Mesendoderm (in vitro differentiated cells): Measurements from ENCODE around the gene NXPH4.

ENCODE experiments used
- DNase-seq: peaks from one replicate; pipeline ENCODE4 v3.0.0; 2013
- H2AK5ac ChIP-seq: 2 replicates; pipeline ENCODE4 v1.6.1; 2013; ENCODE audit warnings: low read length, inconsistent platforms
- H2BK120ac ChIP-seq: 2 replicates; pipeline ENCODE4 v1.6.1; 2013; ENCODE audit warnings: low read depth, mild to moderate bottlenecking, low read length, moderate library complexity, mixed read lengths
- H2BK15ac ChIP-seq: replicated peaks from 2 replicates; pipeline ENCODE4 v1.6.1; 2013; ENCODE audit warnings: low read depth, mild to moderate bottlenecking, moderate library complexity
- H2BK5ac ChIP-seq: 2 replicates; pipeline ENCODE4 v1.6.1; 2013; ENCODE audit warnings: low read length, inconsistent platforms
- H3K18ac ChIP-seq: 2 replicates; pipeline ENCODE4 v1.6.1; 2013; ENCODE audit warnings: mild to moderate bottlenecking, low read length, mixed read lengths
- H3K23ac ChIP-seq: one replicate; pipeline ENCODE4 v1.6.1; 2013; ENCODE audit warnings: low read length
- H3K27ac ChIP-seq: 2 replicates; pipeline ENCODE4 v1.5.1; 2013; ENCODE audit warnings: low read depth, mild to moderate bottlenecking, inconsistent platforms, low read length, moderate library complexity
- H3K27me3 ChIP-seq: 2 replicates; pipeline ENCODE4 v1.6.1; 2013; ENCODE audit warnings: low read length, control low read depth, mild to moderate bottlenecking, inconsistent platforms; ENCODE audit not compliant: insufficient read depth, poor library complexity
- H3K36me3 ChIP-seq: 2 replicates; pipeline ENCODE4 v1.6.1; 2013; ENCODE audit warnings: low read length, inconsistent platforms; ENCODE audit not compliant: control insufficient read depth, insufficient read depth
- H3K4ac ChIP-seq: one replicate; pipeline ENCODE4 v1.6.1; 2013; ENCODE audit warnings: low read depth, mild to moderate bottlenecking, low read length, moderate library complexity
- H3K4me1 ChIP-seq: 2 replicates; pipeline ENCODE4 v1.6.1; 2013; ENCODE audit warnings: low read depth, low read length, inconsistent platforms; ENCODE audit not compliant: control insufficient read depth
- H3K4me2 ChIP-seq: 2 replicates; pipeline ENCODE4 v1.6.1; 2013; ENCODE audit warnings: low read length
- H3K4me3 ChIP-seq: 2 replicates; pipeline ENCODE4 v1.5.1; 2013; ENCODE audit warnings: mild to moderate bottlenecking, low read length
- H3K56ac ChIP-seq: one replicate; pipeline ENCODE4 v1.6.1; 2013; ENCODE audit warnings: low read length
- H3K79me1 ChIP-seq: 2 replicates; pipeline ENCODE4 v1.6.1; 2013; ENCODE audit warnings: low read length, inconsistent platforms
- H3K79me2 ChIP-seq: 2 replicates; pipeline ENCODE4 v1.6.1; 2013; ENCODE audit warnings: mild to moderate bottlenecking, low read length; ENCODE audit not compliant: control insufficient read depth, insufficient read depth
- H3K9ac ChIP-seq: 2 replicates; pipeline ENCODE4 v1.6.1; 2013; ENCODE audit warnings: low read length, inconsistent platforms
- H4K5ac ChIP-seq: one replicate; pipeline ENCODE4 v1.6.1; 2013; ENCODE audit warnings: low read length
- H4K8ac ChIP-seq: one replicate; pipeline ENCODE4 v1.6.1; 2013; ENCODE audit warnings: low read depth, mild to moderate bottlenecking, control low read depth, low read length, moderate library complexity
- WGBS: extraction: QIAGEN DNeasy Blood & Tissue Kit; methylation state at CpG from one replicate; pipeline ENCODE4 v1.1.7; 2013; ENCODE audit warnings: low lambda C conversion rate, missing lambda C conversion rate; ENCODE audit not compliant: insufficient coverage; ENCODE audit errors: extremely low coverage; 5-methylcytosine and 5-hydroxymethylcytosine counted together

Gene NXPH4

GRCh38 chr12:57195611-57196371 is 20.8 kb upstream of the NXPH4 start:
- no peak overlapping the region for H3K23ac ChIP-seq
- H2BK5ac ChIP-seq, result no peak overlapping the region
- H2BK120ac ChIP-seq, result no peak overlapping the region
- H3K36me3 ChIP-seq, result peaks cover 37% of the 10 kb centered on the region
- H3K4me3 ChIP-seq, result no peak overlapping the region
- H2BK15ac ChIP-seq, result no peak overlapping the region
- no peak overlapping the region for H3K56ac ChIP-seq
- H4K5ac ChIP-seq, result no peak overlapping the region
- no peaks in the 10 kb centered on the region for H3K4me1 ChIP-seq
- no peak overlapping the region for H2AK5ac ChIP-seq
- H3K27ac ChIP-seq, result no peak overlapping the region
- H3K27me3 ChIP-seq, result no peaks in the 10 kb centered on the region
- no peak overlapping the region for H3K4ac ChIP-seq
- no peaks in the 10 kb centered on the region for H3K79me1 ChIP-seq
- no peak for DNase-seq
- no peak overlapping the region for H3K4me2 ChIP-seq
- H3K79me2 ChIP-seq, result no peaks in the 10 kb centered on the region
- no peak overlapping the region for H3K18ac ChIP-seq
- WGBS, result no CpG with 5 or more reads among the region's 34 CpGs
- no peak overlapping the region for H4K8ac ChIP-seq
- H3K9ac ChIP-seq, result no peak overlapping the region

GRCh38 chr12:57196439-57196838 is 20.2 kb upstream of the NXPH4 start:
- H4K8ac ChIP-seq, result no peak overlapping the region
- no CpG with 5 or more reads among the region's 4 CpGs for WGBS
- no peak overlapping the region for H2BK15ac ChIP-seq
- no peaks in the 10 kb centered on the region for H3K79me2 ChIP-seq
- DNase-seq, result no peak
- peaks cover 36% of the 10 kb centered on the region for H3K36me3 ChIP-seq
- H2AK5ac ChIP-seq, result no peak overlapping the region
- no peak overlapping the region for H3K9ac ChIP-seq
- no peak overlapping the region for H3K56ac ChIP-seq
- H3K4me3 ChIP-seq, result no peak overlapping the region
- H4K5ac ChIP-seq, result no peak overlapping the region
- no peaks in the 10 kb centered on the region for H3K79me1 ChIP-seq
- H3K27me3 ChIP-seq, result no peaks in the 10 kb centered on the region
- no peak overlapping the region for H3K4ac ChIP-seq
- H3K4me2 ChIP-seq, result no peak overlapping the region
- H3K18ac ChIP-seq, result no peak overlapping the region
- H3K4me1 ChIP-seq, result no peaks in the 10 kb centered on the region
- H2BK5ac ChIP-seq, result no peak overlapping the region
- no peak overlapping the region for H3K27ac ChIP-seq
- no peak overlapping the region for H3K23ac ChIP-seq
- H2BK120ac ChIP-seq, result no peak overlapping the region

GRCh38 chr12:57196956-57197355 is 19.6 kb upstream of the NXPH4 start:
- no peak overlapping the region for H3K18ac ChIP-seq
- H3K27me3 ChIP-seq, result no peaks in the 10 kb centered on the region
- no peak overlapping the region for H3K56ac ChIP-seq
- WGBS, result no CpG with 5 or more reads among the region's 22 CpGs
- H2BK120ac ChIP-seq, result no peak overlapping the region
- no peak overlapping the region for H3K4me3 ChIP-seq
- H3K79me2 ChIP-seq, result no peaks in the 10 kb centered on the region
- H4K8ac ChIP-seq, result no peak overlapping the region
- H3K4ac ChIP-seq, result no peak overlapping the region
- H3K27ac ChIP-seq, result no peak overlapping the region
- H3K4me1 ChIP-seq, result no peaks in the 10 kb centered on the region
- H2BK15ac ChIP-seq, result no peak overlapping the region
- DNase-seq, result no peak
- H2AK5ac ChIP-seq, result no peak overlapping the region
- H3K9ac ChIP-seq, result no peak overlapping the region
- H4K5ac ChIP-seq, result no peak overlapping the region
- H3K4me2 ChIP-seq, result no peak overlapping the region
- no peak overlapping the region for H2BK5ac ChIP-seq
- no peak overlapping the region for H3K23ac ChIP-seq
- H3K36me3 ChIP-seq, result peaks cover 31% of the 10 kb centered on the region
- H3K79me1 ChIP-seq, result no peaks in the 10 kb centered on the region

GRCh38 chr12:57198329-57198728 is 18.3 kb upstream of the NXPH4 start:
- no peaks in the 10 kb centered on the region for H3K27me3 ChIP-seq
- no peak overlapping the region for H3K9ac ChIP-seq
- H3K56ac ChIP-seq, result no peak overlapping the region
- no peaks in the 10 kb centered on the region for H3K4me1 ChIP-seq
- WGBS, result no CpG with 5 or more reads among the region's 17 CpGs
- no peaks in the 10 kb centered on the region for H3K79me2 ChIP-seq
- no peak overlapping the region for H3K4ac ChIP-seq
- H3K36me3 ChIP-seq, result peaks cover 23% of the 10 kb centered on the region
- no peak overlapping the region for H4K8ac ChIP-seq
- H3K4me3 ChIP-seq, result no peak overlapping the region
- H2AK5ac ChIP-seq, result no peak overlapping the region
- no peak overlapping the region for H2BK15ac ChIP-seq
- H3K79me1 ChIP-seq, result no peaks in the 10 kb centered on the region
- H2BK5ac ChIP-seq, result no peak overlapping the region
- no peak overlapping the region for H3K23ac ChIP-seq
- H2BK120ac ChIP-seq, result no peak overlapping the region
- no peak overlapping the region for H4K5ac ChIP-seq
- H3K27ac ChIP-seq, result no peak overlapping the region
- DNase-seq, result no peak
- no peak overlapping the region for H3K18ac ChIP-seq
- H3K4me2 ChIP-seq, result no peak overlapping the region

GRCh38 chr12:57199191-57199590 is 17.4 kb upstream of the NXPH4 start:
- Histone ChIP-seq H3K56ac (no peak overlapping the region), H2BK15ac (no peak overlapping the region), H2BK120ac (no peak overlapping the region), H3K4ac (no peak overlapping the region), H3K79me1 (no peaks in the 10 kb centered on the region), H3K4me1 (no peaks in the 10 kb centered on the region), H3K9ac (no peak overlapping the region), H3K4me3 (no peak overlapping the region), H3K18ac (no peak overlapping the region), H2BK5ac (no peak overlapping the region), H4K8ac (no peak overlapping the region), H3K36me3 (peaks cover 20% of the 10 kb centered on the region), H2AK5ac (no peak overlapping the region), H3K27ac (no peak overlapping the region), H3K23ac (no peak overlapping the region), H4K5ac (no peak overlapping the region), H3K79me2 (no peaks in the 10 kb centered on the region), H3K27me3 (no peaks in the 10 kb centered on the region), H3K4me2 (no peak overlapping the region)
- DNase-seq, result no peak
- WGBS, result no CpG with 5 or more reads among the region's 15 CpGs

- no peak overlapping the region for H4K5ac ChIP-seq
- peaks cover 22% of the 10 kb centered on the region for H3K36me3 ChIP-seq
- no peaks in the 10 kb centered on the region for H3K79me1 ChIP-seq
- no peak overlapping the region for H2BK5ac ChIP-seq
- no peak overlapping the region for H2BK120ac ChIP-seq
- H3K4ac ChIP-seq, result no peak overlapping the region
- no peak for DNase-seq
- no peak overlapping the region for H2AK5ac ChIP-seq
- no peak overlapping the region for H3K27ac ChIP-seq
- H2BK15ac ChIP-seq, result no peak overlapping the region
- no peaks in the 10 kb centered on the region for H3K4me1 ChIP-seq
- H3K23ac ChIP-seq, result no peak overlapping the region
- H3K9ac ChIP-seq, result no peak overlapping the region
- H3K18ac ChIP-seq, result no peak overlapping the region
- H3K27me3 ChIP-seq, result no peaks in the 10 kb centered on the region
- no peak overlapping the region for H3K4me3 ChIP-seq
- no peak overlapping the region for H3K4me2 ChIP-seq
- no peak overlapping the region for H4K8ac ChIP-seq
- no peaks in the 10 kb centered on the region for H3K79me2 ChIP-seq
- no peak overlapping the region for H3K56ac ChIP-seq
- WGBS, result no CpG with 5 or more reads among the region's 15 CpGs
Measured at GRCh38 chr12:57200497-57200896, 16.1 kb upstream of the NXPH4 start.
